ENCODE results near the gene TGFBRAP1. TPM values are rescaled to one million over a fixed set of nuclear protein-coding genes. Genes with fewer than 3 reads are reported as not detected.

Gene TGFBRAP1
- total and polyA plus RNA-seq, 2 experiments from 2014 or later = 10.4 to 18.3 TPM

- Histone ChIP-seq H4K20me1 (ENCODE audit: insufficient read depth, poor library complexity, severe bottlenecking) (no peaks in the 10 kb centered on the region), H3K79me2 (peaks cover 47% of the 10 kb centered on the region), H3K4me3 (no peak overlapping the region), H2AFZ (no peak overlapping the region), H3K36me3 (replicated peaks; ENCODE audit: insufficient read depth, low read depth) (no peaks in the 10 kb centered on the region), H3K4me2 (no peak overlapping the region), H3K9me2 (replicated peaks; ENCODE audit: insufficient read depth) (no peaks in the 10 kb centered on the region), H3K27me3 (no peaks in the 10 kb centered on the region), H3K9me3 (ENCODE audit: low read depth) (no peaks in the 10 kb centered on the region), H3K27ac (no peak overlapping the region), H3K4me1 (ENCODE audit: insufficient read depth) (no peaks in the 10 kb centered on the region)
- TF ChIP-seq, protein P1, sequence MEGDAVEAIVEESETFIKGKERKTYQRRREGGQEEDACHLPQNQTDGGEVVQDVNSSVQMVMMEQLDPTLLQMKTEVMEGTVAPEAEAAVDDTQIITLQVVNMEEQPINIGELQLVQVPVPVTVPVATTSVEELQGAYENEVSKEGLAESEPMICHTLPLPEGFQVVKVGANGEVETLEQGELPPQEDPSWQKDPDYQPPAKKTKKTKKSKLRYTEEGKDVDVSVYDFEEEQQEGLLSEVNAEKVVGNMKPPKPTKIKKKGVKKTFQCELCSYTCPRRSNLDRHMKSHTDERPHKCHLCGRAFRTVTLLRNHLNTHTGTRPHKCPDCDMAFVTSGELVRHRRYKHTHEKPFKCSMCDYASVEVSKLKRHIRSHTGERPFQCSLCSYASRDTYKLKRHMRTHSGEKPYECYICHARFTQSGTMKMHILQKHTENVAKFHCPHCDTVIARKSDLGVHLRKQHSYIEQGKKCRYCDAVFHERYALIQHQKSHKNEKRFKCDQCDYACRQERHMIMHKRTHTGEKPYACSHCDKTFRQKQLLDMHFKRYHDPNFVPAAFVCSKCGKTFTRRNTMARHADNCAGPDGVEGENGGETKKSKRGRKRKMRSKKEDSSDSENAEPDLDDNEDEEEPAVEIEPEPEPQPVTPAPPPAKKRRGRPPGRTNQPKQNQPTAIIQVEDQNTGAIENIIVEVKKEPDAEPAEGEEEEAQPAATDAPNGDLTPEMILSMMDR (IDR thresholded peaks at IDR 0.05; ENCODE audit: poor library complexity) = no peak
- TF ChIP-seq EZH2phosphoT487 (IDR thresholded peaks at IDR 0.05; ENCODE audit: low read depth, severe bottlenecking, unreplicated experiment) (no peak), EZH2 (IDR thresholded peaks at IDR 0.05; ENCODE audit: borderline replicate concordance) (no peak)
- 91% methylated on average over 15 of the region's 15 CpGs for WGBS (ENCODE audit: low lambda C conversion rate, missing lambda C conversion rate)
- DNase-seq (ENCODE audit: low spot score) = no peak
Measured at GRCh38 chr2:105308382-105309146, 21.0 kb downstream of the TGFBRAP1 start.

DNA sequence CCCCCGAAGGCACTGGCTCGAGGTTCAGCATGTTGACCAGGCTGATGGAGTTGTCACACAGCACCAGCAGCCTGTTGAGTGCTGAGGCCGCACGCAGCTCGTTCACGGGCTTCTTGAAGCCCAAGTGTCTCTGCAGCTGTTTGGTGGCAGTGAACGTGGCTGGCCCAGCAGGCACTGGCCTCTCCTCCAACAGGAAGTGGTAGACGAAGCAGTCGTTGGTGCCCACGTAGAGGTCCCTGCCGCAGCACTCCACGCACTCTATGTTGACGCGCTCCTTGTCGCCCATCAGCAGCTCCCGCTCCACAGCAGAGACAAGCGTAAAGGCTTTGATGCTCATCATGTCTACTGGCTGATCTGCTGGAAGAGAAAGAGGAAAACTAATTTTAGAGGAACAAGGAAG lies 21.6 kb downstream of the TGFBRAP1 start:
- DNase-seq (ENCODE audit: low spot score) = no peak
- Histone ChIP-seq H2AFZ (no peak overlapping the region), H3K27me3 (no peaks in the 10 kb centered on the region), H3K36me3 (replicated peaks; ENCODE audit: insufficient read depth, low read depth) (no peaks in the 10 kb centered on the region), H3K4me2 (no peak overlapping the region), H3K4me3 (no peak overlapping the region), H3K79me2 (peaks cover 47% of the 10 kb centered on the region), H3K27ac (no peak overlapping the region), H3K9me3 (ENCODE audit: low read depth) (no peaks in the 10 kb centered on the region), H3K4me1 (ENCODE audit: insufficient read depth) (no peaks in the 10 kb centered on the region), H4K20me1 (ENCODE audit: insufficient read depth, poor library complexity, severe bottlenecking) (no peaks in the 10 kb centered on the region), H3K9me2 (replicated peaks; ENCODE audit: insufficient read depth) (no peaks in the 10 kb centered on the region)
- 97% methylated on average over 17 of the region's 17 CpGs for WGBS (ENCODE audit: low lambda C conversion rate, missing lambda C conversion rate)
- TF ChIP-seq, protein P1 (IDR thresholded peaks at IDR 0.05; ENCODE audit: poor library complexity) = no peak
- TF ChIP-seq EZH2phosphoT487 (IDR thresholded peaks at IDR 0.05; ENCODE audit: low read depth, severe bottlenecking, unreplicated experiment) (no peak), EZH2 (IDR thresholded peaks at IDR 0.05; ENCODE audit: borderline replicate concordance) (no peak)

GRCh38 chr2:105307550-105307949 lies 22.0 kb downstream of the TGFBRAP1 start:
- H4K20me1 ChIP-seq (ENCODE audit: insufficient read depth, poor library complexity, severe bottlenecking) = no peaks in the 10 kb centered on the region
- no peak overlapping the region for H3K4me3 ChIP-seq

More at GRCh38 chr2:105307550-105307949, 22.0 kb downstream of the TGFBRAP1 start:
- Histone ChIP-seq H3K27me3 (no peaks in the 10 kb centered on the region), H3K79me2 (peaks cover 47% of the 10 kb centered on the region), H3K4me1 (ENCODE audit: insufficient read depth) (no peaks in the 10 kb centered on the region), H2AFZ (no peak overlapping the region), H3K9me2 (replicated peaks; ENCODE audit: insufficient read depth) (no peaks in the 10 kb centered on the region), H3K9me3 (ENCODE audit: low read depth) (no peaks in the 10 kb centered on the region), H3K4me2 (no peak overlapping the region), H3K36me3 (replicated peaks; ENCODE audit: insufficient read depth, low read depth) (no peaks in the 10 kb centered on the region), H3K27ac (no peak overlapping the region)
- WGBS (ENCODE audit: low lambda C conversion rate, missing lambda C conversion rate) = 85% methylated on average over 19 of the region's 19 CpGs
- TF ChIP-seq EZH2phosphoT487 (IDR thresholded peaks at IDR 0.05; ENCODE audit: low read depth, severe bottlenecking, unreplicated experiment) (no peak), EZH2 (IDR thresholded peaks at IDR 0.05; ENCODE audit: borderline replicate concordance) (no peak)
- TF ChIP-seq, protein P1 (IDR thresholded peaks at IDR 0.05; ENCODE audit: poor library complexity) = no peak
- no peak for DNase-seq (ENCODE audit: low spot score)

All from hepatocyte (in vitro differentiated cells).